ENCODE results near the gene CELF6. TPM values are rescaled to one million over a fixed set of nuclear protein-coding genes. Genes with fewer than 3 reads are reported as not detected.

CELF6 gene
- total RNA-seq, 2 experiments from 2014 or later: 0.37 to 0.40 TPM

GRCh38 chr15:72315706-72316370 is 4.1 kb downstream of the CELF6 start:
- CTCF ChIA-PET: interaction anchor here (0.6 to 0.8 kb wide), 2 partner anchors 140 to 271 kb away, joined by 3 read pairs; no protein-coding TSS in a partner anchor
- DNase-seq (no peak), ATAC-seq (no peak)
- intact Hi-C loops (cut with DNase I, micrococcal nuclease): loop anchor here in 1 of 2 experiments (5.0 kb wide), 1 partner anchor 61 kb away; the partner anchor contains the start of gene HEXA
- H3K9me3 Mint-ChIP-seq (ENCODE audit: low read depth): no peaks in the 10 kb centered on the region
- POLR2A ChIA-PET: no interaction called here
- peaks cover 13% of the 10 kb centered on the region for H3K4me1 Mint-ChIP-seq
- no peaks in the 10 kb centered on the region for H3K36me3 Mint-ChIP-seq (ENCODE audit: low read depth)
- peaks cover 8% of the 10 kb centered on the region for H3K27me3 Mint-ChIP-seq
- H3K4me3 Mint-ChIP-seq: no peak overlapping the region
- H3K27ac Mint-ChIP-seq: no peak overlapping the region

GRCh38 chr15:72313881-72314280 is 6.1 kb downstream of the CELF6 start:
- Mint-ChIP-seq H3K4me1 (peaks cover 3% of the 10 kb centered on the region), H3K36me3 (ENCODE audit: low read depth) (no peaks in the 10 kb centered on the region), H3K9me3 (ENCODE audit: low read depth) (no peaks in the 10 kb centered on the region), H3K27me3 (peaks cover 4% of the 10 kb centered on the region), H3K4me3 (no peak overlapping the region), H3K27ac (no peak overlapping the region)
- ATAC-seq (no peak), DNase-seq (no peak)
- CTCF ChIA-PET: interaction anchor here (0.7 to 1.9 kb wide), 15 partner anchors 13 to 357 kb away, joined by 3 to 8 read pairs (median 4); partner anchors contain the start of gene HEXA
- intact Hi-C loops (cut with DNase I, micrococcal nuclease): loop anchor here (2.0 kb wide), 2 partner anchors 63 to 219 kb away; partner anchors contain the start of gene HEXA (in 1 of the 2)
- POLR2A ChIA-PET: interaction anchor here (0.8 kb wide), 1 partner anchor 87 kb away, joined by 3 read pairs; no protein-coding TSS in a partner anchor

DNA sequence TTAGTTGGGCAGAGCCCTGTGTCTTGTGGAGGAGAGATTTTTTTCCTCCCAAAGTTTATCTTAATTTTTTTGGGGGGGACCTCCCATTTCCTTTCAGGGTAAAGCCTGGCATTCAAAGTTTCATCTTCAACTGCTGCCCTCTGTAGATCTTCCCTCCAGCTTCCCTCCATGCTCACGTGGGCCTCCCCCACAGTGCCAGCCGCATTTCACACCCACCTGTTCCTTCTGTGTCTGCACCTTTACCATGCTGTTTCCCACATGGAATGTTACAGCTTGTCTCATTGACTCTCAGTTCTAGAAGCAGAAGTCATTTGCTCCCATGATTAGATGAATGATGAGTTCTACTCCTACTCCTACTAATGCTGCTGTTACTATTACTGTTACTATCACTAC is 6.5 kb downstream of the CELF6 start:
- Mint-ChIP-seq H3K4me1 (no peaks in the 10 kb centered on the region), H3K36me3 (ENCODE audit: low read depth) (no peaks in the 10 kb centered on the region), H3K9me3 (ENCODE audit: low read depth) (no peaks in the 10 kb centered on the region), H3K27me3 (no peaks in the 10 kb centered on the region), H3K4me3 (no peak overlapping the region), H3K27ac (no peak overlapping the region)
- ChIA-PET POLR2A (interaction anchor here (0.8 kb wide), 1 partner anchor 86 kb away, joined by 3 read pairs; no protein-coding TSS in a partner anchor), CTCF (interaction anchor here (0.7 to 1.9 kb wide), 24 partner anchors 9 to 358 kb away, joined by 3 to 8 read pairs (median 3); no protein-coding TSS in a partner anchor)
- intact Hi-C loops (cut with DNase I, micrococcal nuclease): loop anchor here (2.0 kb wide), 2 partner anchors 63 to 219 kb away; partner anchors contain the start of gene HEXA (in 1 of the 2)
- ATAC-seq (no peak), DNase-seq (no peak)

- no peaks in the 10 kb centered on the region for H3K4me1 Mint-ChIP-seq
- no peak overlapping the region for H3K4me3 Mint-ChIP-seq
Observed at GRCh38 chr15:72312605-72313447, 7.1 kb downstream of the CELF6 start.

GRCh38 chr15:72307026-72307425 is 12.9 kb downstream of the CELF6 start:
- POLR2A ChIA-PET: no interaction called here

More at GRCh38 chr15:72312605-72313447, 7.1 kb downstream of the CELF6 start:
- ChIA-PET POLR2A (interaction anchor here (0.6 to 0.8 kb wide), 2 partner anchors 57 to 86 kb away, joined by 3 read pairs; no protein-coding TSS in a partner anchor), CTCF (interaction anchor here (0.7 to 1.9 kb wide), 27 partner anchors 9 to 358 kb away, joined by 3 to 8 read pairs (median 3); no protein-coding TSS in a partner anchor)
- Mint-ChIP-seq H3K27ac (no peak overlapping the region), H3K36me3 (ENCODE audit: low read depth) (no peaks in the 10 kb centered on the region), H3K27me3 (no peaks in the 10 kb centered on the region), H3K9me3 (ENCODE audit: low read depth) (no peaks in the 10 kb centered on the region)
- peak; percentile 99 for ATAC-seq
- peak; percentile 80 for DNase-seq
- intact Hi-C loops (cut with DNase I, micrococcal nuclease): loop anchor here (1.0 to 2.0 kb wide), 3 partner anchors 64 to 220 kb away; partner anchors contain the start of gene HEXA (in 1 of the 2)

DNA sequence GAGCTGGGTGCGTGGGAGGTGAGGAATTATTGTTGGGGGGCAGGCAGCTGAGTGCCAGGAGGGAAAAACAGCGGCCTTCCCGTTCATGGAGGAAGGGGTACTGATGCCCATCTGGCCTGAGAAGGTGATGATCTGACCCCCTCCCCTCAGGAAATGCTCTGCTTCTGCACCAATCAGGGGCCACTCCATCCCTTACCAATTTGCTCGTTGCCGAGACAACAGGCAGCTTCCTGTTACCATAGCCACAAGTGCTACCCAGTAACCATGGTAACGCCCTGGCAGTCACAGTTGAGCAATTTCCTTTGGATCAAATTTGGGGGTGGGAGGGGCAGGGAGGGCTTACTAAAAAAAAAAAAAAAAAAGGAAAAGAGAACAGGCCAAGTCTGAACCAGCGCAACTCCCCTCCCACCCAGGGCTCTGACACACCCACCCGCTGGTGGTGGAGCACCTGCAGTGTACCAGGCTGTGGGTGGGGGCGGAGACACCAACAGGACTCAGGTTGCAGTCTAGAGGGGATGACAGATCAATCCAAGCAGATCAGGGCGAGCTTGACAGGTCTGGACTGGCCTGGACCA is 13.7 kb downstream of the CELF6 start:
- Mint-ChIP-seq H3K4me1 (peaks cover 6% of the 10 kb centered on the region), H3K27me3 (no peaks in the 10 kb centered on the region), H3K27ac (no peak overlapping the region), H3K4me3 (no peak overlapping the region), H3K36me3 (ENCODE audit: low read depth) (no peaks in the 10 kb centered on the region), H3K9me3 (ENCODE audit: low read depth) (no peaks in the 10 kb centered on the region)
- DNase-seq (peak; percentile 64), ATAC-seq (peak; percentile 71)
- CTCF ChIA-PET: no interaction called here
- intact Hi-C loops (cut with DNase I, micrococcal nuclease): no loop called here
- POLR2A ChIA-PET: no interaction called here

More at GRCh38 chr15:72307026-72307425, 12.9 kb downstream of the CELF6 start:
- H3K4me3 Mint-ChIP-seq: no peak overlapping the region
- no peaks in the 10 kb centered on the region for H3K36me3 Mint-ChIP-seq (ENCODE audit: low read depth)
- CTCF ChIA-PET: interaction anchor here (0.8 kb wide), 1 partner anchor 11 kb away, joined by 3 read pairs; no protein-coding TSS in a partner anchor
- no peak for DNase-seq
- H3K27ac Mint-ChIP-seq: no peak overlapping the region
- ATAC-seq: no peak
- no peaks in the 10 kb centered on the region for H3K27me3 Mint-ChIP-seq
- H3K4me1 Mint-ChIP-seq: peaks cover 6% of the 10 kb centered on the region
- H3K9me3 Mint-ChIP-seq (ENCODE audit: low read depth): no peaks in the 10 kb centered on the region
- intact Hi-C loops (cut with DNase I, micrococcal nuclease): no loop called here

GRCh38 chr15:72304596-72304995 is 15.4 kb downstream of the CELF6 start:
- DNase-seq (no peak), ATAC-seq (no peak)
- ChIA-PET CTCF (interaction anchor here (0.6 to 0.9 kb wide), 4 partner anchors 8 to 21 kb away, joined by 3 read pairs; no protein-coding TSS in a partner anchor), POLR2A (interaction anchor here (1.4 kb wide), 1 partner anchor 78 kb away, joined by 3 read pairs; no protein-coding TSS in a partner anchor)
- no peaks in the 10 kb centered on the region for H3K36me3 Mint-ChIP-seq (ENCODE audit: low read depth)
- no peak overlapping the region for H3K27ac Mint-ChIP-seq
- intact Hi-C loops (cut with DNase I, micrococcal nuclease): no loop called here
- no peak overlapping the region for H3K4me3 Mint-ChIP-seq
- H3K9me3 Mint-ChIP-seq (ENCODE audit: low read depth): no peaks in the 10 kb centered on the region
- peaks cover 6% of the 10 kb centered on the region for H3K4me1 Mint-ChIP-seq
- H3K27me3 Mint-ChIP-seq: no peaks in the 10 kb centered on the region

GRCh38 chr15:72302955-72303354 is 17.0 kb downstream of the CELF6 start:
- Mint-ChIP-seq H3K9me3 (ENCODE audit: low read depth) (no peaks in the 10 kb centered on the region), H3K27me3 (no peaks in the 10 kb centered on the region), H3K4me1 (peaks cover 6% of the 10 kb centered on the region), H3K36me3 (ENCODE audit: low read depth) (no peaks in the 10 kb centered on the region), H3K27ac (no peak overlapping the region), H3K4me3 (no peak overlapping the region)
- intact Hi-C loops (cut with DNase I, micrococcal nuclease): no loop called here
- ChIA-PET CTCF (no interaction called here), POLR2A (interaction anchor here (1.4 kb wide), 1 partner anchor 76 kb away, joined by 3 read pairs; no protein-coding TSS in a partner anchor)
- ATAC-seq (no peak), DNase-seq (no peak)

DNA sequence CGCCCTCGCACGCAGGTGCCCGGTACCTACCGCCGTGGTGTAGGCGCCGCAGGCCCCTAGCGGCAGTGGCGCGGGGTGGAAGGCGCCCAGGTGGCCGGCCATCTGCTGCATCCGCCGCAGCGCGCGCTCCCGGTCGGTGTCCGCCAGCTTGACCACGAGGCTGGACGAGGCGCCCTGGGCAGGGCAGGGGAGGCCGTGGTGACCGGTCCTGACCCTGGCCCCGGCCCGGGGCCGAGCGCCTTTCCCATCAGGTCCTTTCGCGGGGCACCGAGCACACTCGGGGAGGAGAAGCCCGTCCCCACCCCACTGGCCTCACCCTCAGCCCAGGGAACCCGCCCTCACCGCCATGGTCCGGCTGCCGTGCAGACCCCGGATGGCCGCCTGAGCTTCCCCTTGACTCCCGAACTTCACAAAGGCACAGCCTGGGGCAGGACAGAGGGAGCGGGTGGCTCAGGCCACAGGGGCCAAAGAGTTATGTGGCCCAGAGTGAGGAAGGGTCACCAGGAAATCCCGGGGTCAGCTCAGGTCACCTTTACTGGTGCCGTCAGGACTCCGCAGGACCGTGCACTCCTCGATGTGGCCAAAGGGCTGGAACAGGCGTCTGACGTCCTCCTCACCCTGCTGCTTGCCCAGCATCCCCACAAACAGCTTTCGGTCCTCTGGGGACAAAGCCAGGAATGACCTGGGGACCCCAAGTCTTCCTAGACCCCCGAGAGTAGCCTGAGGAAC is 30.2 kb downstream of the CELF6 start:
- ATAC-seq (no peak), DNase-seq (no peak)
- intact Hi-C loops (cut with DNase I, micrococcal nuclease): no loop called here
- Mint-ChIP-seq H3K27me3 (no peaks in the 10 kb centered on the region), H3K4me3 (no peak overlapping the region), H3K36me3 (ENCODE audit: low read depth) (no peaks in the 10 kb centered on the region), H3K27ac (no peak overlapping the region), H3K9me3 (ENCODE audit: low read depth) (no peaks in the 10 kb centered on the region), H3K4me1 (no peaks in the 10 kb centered on the region)
- CTCF ChIA-PET: interaction anchor here (1.1 kb wide), 1 partner anchor 10 kb away, joined by 3 read pairs; no protein-coding TSS in a partner anchor
- POLR2A ChIA-PET: no interaction called here

DNA sequence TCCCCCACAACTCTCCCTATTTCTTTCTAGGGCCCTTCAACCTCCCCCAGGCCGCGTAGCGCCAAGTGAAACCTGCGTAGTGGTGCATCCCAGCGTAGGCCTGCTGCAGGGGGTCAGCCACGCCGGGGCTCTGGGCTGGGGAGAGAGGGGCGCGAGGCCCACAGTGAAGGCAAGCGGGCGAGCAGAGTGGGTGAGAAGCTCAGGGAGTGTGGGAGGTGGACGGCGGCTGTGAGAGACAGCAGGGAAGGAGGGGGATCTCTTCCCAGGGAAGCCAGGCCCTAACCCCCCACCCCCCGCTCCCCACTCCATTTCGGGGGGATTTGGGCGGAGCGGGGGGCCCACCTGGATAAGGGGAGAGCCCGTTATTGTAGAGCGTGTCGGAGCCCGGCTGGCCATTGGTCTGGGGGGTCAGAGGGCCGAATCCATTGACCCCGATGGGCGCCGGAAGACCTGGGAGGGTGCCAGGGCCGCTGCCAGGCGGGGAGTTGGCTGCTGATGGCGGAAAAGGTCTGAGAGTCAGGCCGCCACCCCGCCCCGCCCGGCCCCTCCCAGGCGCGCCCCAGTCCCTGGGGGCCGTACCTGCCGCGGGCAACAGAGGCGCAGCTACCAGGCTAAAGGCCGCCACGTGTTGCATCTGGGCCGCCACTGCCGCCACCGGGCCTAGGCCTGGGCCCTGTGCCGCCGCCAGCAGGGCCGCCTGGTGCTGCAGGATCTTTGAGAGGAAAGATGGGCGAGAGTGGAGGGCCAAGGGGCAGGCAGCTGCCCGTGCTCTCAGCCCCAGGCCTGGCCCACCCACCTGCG is 31.0 kb downstream of the CELF6 start:
- Mint-ChIP-seq H3K4me3 (no peak overlapping the region), H3K9me3 (ENCODE audit: low read depth) (no peaks in the 10 kb centered on the region), H3K27me3 (no peaks in the 10 kb centered on the region), H3K36me3 (ENCODE audit: low read depth) (no peaks in the 10 kb centered on the region), H3K27ac (no peak overlapping the region), H3K4me1 (no peaks in the 10 kb centered on the region)
- DNase-seq: no peak
- ATAC-seq: no peak
- intact Hi-C loops (cut with DNase I, micrococcal nuclease): no loop called here
- ChIA-PET CTCF (no interaction called here), POLR2A (no interaction called here)
